Amniotic epithelial cell (primary cell): ENCODE data around the gene RBPJ.

ENCODE experiments used
- DNase-seq: peaks from one replicate; pipeline ENCODE4 v3.0.0-alpha.2; 2010; ENCODE audit warnings: low read depth

The RBPJ gene

GRCh38 chr4:26420913-26421312, 100.1 kb downstream of the RBPJ start:
- DNase-seq = no peak

- DNase-seq = no peak
Measured at GRCh38 chr4:26424153-26424552, 103.3 kb downstream of the RBPJ start.

GRCh38 chr4:26424838-26425237, 104.0 kb downstream of the RBPJ start:
- no peak for DNase-seq

- DNase-seq = no peak
Measured at GRCh38 chr4:26425953-26426352, 105.1 kb downstream of the RBPJ start.

- DNase-seq = no peak
Measured at GRCh38 chr4:26426892-26427291, 106.1 kb downstream of the RBPJ start.

- DNase-seq = no peak
Measured at GRCh38 chr4:26429910-26430309, 109.1 kb downstream of the RBPJ start.

GRCh38 chr4:26431461-26432180, 110.8 kb downstream of the RBPJ start:
- no peak for DNase-seq

- no peak for DNase-seq
Measured at GRCh38 chr4:26432419-26432818, 111.6 kb downstream of the RBPJ start.

GRCh38 chr4:26433556-26433955, 112.7 kb downstream of the RBPJ start:
- peak; percentile 22 for DNase-seq

GRCh38 chr4:26434030-26434639, 113.3 kb downstream of the RBPJ start:
- DNase-seq = peak; percentile 69

GRCh38 chr4:26441102-26441501, 120.3 kb downstream of the RBPJ start:
- peak; percentile 61 for DNase-seq

GRCh38 chr4:26441771-26442170, 121.0 kb downstream of the RBPJ start:
- DNase-seq = no peak

- DNase-seq = no peak
Measured at GRCh38 chr4:26447378-26447777, 126.6 kb downstream of the RBPJ start.

GRCh38 chr4:26450418-26450817, 129.6 kb downstream of the RBPJ start:
- no peak for DNase-seq

- DNase-seq = no peak
Measured at GRCh38 chr4:26451597-26451996, 130.8 kb downstream of the RBPJ start.

- DNase-seq = no peak
Measured at GRCh38 chr4:26452565-26453531, 132.0 kb downstream of the RBPJ start.

GRCh38 chr4:26454961-26455360, 134.1 kb downstream of the RBPJ start:
- DNase-seq = no peak

- DNase-seq = no peak
Measured at GRCh38 chr4:26455571-26455970, 134.8 kb downstream of the RBPJ start.

GRCh38 chr4:26457412-26457811, 136.6 kb downstream of the RBPJ start:
- no peak for DNase-seq

- no peak for DNase-seq
Measured at GRCh38 chr4:26458157-26458561, 137.3 kb downstream of the RBPJ start.

- DNase-seq = peak; percentile 71
Measured at GRCh38 chr4:26459054-26459755, 138.4 kb downstream of the RBPJ start.
